Hematopoietic multipotent progenitor cell treated with erythropoietin and hydrocortisone succinate and interleukin-3 and kit ligand, for 6 days (in vitro differentiated cells): ENCODE data around the gene MCRIP1.

ENCODE experiments used
- DNase-seq: peaks from one replicate; pipeline ENCODE4 v3.0.0-alpha.2; 2015

MCRIP1 gene

GRCh38 chr17:81802856-81803643 lies 30.0 kb downstream of the MCRIP1 start:
- no peak for DNase-seq

GRCh38 chr17:81802048-81802758 lies 30.9 kb downstream of the MCRIP1 start:
- DNase-seq = no peak

GRCh38 chr17:81801327-81801726 lies 31.8 kb downstream of the MCRIP1 start:
- DNase-seq = no peak

GRCh38 chr17:81794509-81794908 lies 38.6 kb downstream of the MCRIP1 start:
- DNase-seq = no peak

GRCh38 chr17:81794074-81794476 lies 39.0 kb downstream of the MCRIP1 start:
- no peak for DNase-seq

- no peak for DNase-seq
Observed at GRCh38 chr17:81792675-81793615, 40.1 kb downstream of the MCRIP1 start.
